Stomach smooth muscle (tissue), 2 donors: ENCODE results near the gene ZSWIM5.
A peak's percentile ranks its signal among the peaks of the same experiment; 100 is the strongest.
"Not testable (repeated sequence)": the region's sequence is repeated elsewhere in the genome, so short reads cannot be mapped to it uniquely, and the experiment has no call there.

Source experiments
- H3K27ac ChIP-seq: one replicate; pipeline ENCODE4 v1.7.0; 2013; ENCODE audit warnings: mild to moderate bottlenecking, low read length, inconsistent platforms
- H3K27me3 ChIP-seq, 2 donors: one replicate each; pipeline ENCODE4 v1.7.0; 2013; ENCODE audit warnings: low read length in 2 of 2; ENCODE audit not compliant: insufficient read depth in 2 of 2, control insufficient read depth in 1 of 2
- H3K36me3 ChIP-seq, 2 donors: one replicate each; pipeline ENCODE4 v1.7.0; 2013; ENCODE audit warnings: low read length in 2 of 2; ENCODE audit not compliant: control insufficient read depth in 2 of 2, insufficient read depth in 2 of 2
- H3K4me1 ChIP-seq: one replicate; pipeline ENCODE4 v1.7.0; 2013; ENCODE audit warnings: low read length; ENCODE audit not compliant: control insufficient read depth, insufficient read depth
- H3K4me3 ChIP-seq, 2 donors: one replicate each; pipeline ENCODE4 v1.7.0; 2013; ENCODE audit warnings: low read length in 2 of 2
- H3K9ac ChIP-seq, 2 donors: one replicate each; pipeline ENCODE4 v1.7.0; 2013; ENCODE audit warnings: low read length in 2 of 2, mild to moderate bottlenecking in 1 of 2
- H3K9me3 ChIP-seq, 2 donors: one replicate each; pipeline ENCODE4 v1.7.0; 2013; ENCODE audit warnings: low read length in 2 of 2; ENCODE audit not compliant: control insufficient read depth in 2 of 2
- donor health status: healthy.
- donor health status: Pancreatic carcinoma.

ZSWIM5 gene

DNA sequence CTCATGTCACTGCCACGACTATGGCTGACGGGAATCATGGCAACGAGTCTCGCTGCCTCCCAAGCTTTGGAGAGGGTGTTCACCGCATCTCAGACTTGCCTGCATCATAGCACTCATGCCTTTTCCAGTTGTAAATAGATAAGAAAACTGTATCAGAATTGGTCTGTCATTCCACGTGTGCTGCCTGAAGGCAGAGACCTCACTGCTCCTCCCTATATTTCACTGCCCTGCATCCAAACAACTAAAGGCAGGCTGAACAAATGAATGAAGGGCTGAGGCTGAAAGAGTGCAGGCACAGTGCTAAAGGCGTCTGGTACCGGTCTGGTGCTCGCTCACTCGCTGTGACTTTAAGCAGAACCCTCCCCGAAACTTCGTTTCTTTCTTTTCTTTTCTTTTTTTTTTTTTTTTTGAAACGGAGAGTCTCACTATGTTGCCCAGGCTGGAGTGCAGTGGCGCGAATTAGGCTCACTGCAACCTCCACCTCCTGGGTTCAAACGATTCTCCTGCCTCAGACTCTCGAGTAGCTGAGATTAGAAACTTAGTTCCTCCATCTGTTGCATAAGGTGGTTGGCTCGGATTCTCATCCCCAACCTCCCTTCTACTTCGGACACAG is 220.6 kb downstream of the ZSWIM5 start:
- Histone ChIP-seq H3K36me3 (peaks cover 0 to 3% of the 10 kb centered on the region in 2 donors), H3K27ac (peak overlapping the region; percentile 37), H3K4me3 (peak overlapping the region; percentile 74 to 97), H3K9ac (peak overlapping the region; percentile 71 to 80), H3K27me3 (no peaks in the 10 kb centered on the region), H3K9me3 (no peaks in the 10 kb centered on the region), H3K4me1 (peaks cover 12% of the 10 kb centered on the region)

DNA sequence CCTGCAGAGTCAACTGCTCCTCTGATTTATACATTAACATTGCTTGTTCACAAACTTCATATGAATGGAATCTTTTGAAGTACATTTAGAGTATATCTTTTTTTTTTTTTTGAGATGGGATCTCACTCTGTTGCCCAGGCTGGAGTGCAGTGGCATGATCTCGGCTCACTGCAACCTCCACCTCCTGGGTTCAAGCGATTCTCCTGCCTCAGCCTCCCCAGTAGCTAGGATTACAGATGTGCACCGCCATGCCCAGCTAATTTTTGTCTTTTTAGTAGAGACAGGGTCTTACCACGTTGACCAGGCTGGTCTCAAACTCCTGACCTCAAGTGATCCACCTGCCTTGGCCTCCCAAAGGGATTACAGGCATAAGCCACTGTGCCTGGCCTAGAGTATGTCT is 229.0 kb downstream of the ZSWIM5 start:
- H3K9me3 ChIP-seq, H3K9ac ChIP-seq, H3K4me1 ChIP-seq, H3K4me3 ChIP-seq, H3K27ac ChIP-seq, H3K27me3 ChIP-seq: not testable (repeated sequence)
- H3K36me3 ChIP-seq, result peaks cover 10 to 38% of the 10 kb centered on the region in 2 donors

DNA sequence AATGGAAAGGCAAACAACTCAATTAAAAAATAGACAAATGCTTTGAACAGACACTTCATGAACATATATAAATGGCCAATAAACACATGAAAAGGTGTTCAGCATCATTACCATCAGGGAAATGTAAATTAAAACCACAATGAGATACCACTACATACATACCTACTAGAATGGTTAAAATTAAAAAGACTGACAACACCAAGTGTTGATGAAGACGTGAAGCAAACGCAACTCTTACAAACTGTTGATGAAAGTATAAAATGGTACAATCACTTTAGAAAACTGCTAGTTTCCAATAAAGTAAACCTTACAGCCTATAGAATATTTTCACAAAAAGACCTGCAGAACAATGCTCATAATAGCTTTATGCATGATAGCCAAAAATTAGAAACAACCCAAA is 230.2 kb downstream of the ZSWIM5 start:
- H3K4me1 ChIP-seq, result no peaks in the 10 kb centered on the region
- peaks cover 10 to 38% of the 10 kb centered on the region in 2 donors for H3K36me3 ChIP-seq
- no peaks in the 10 kb centered on the region for H3K9me3 ChIP-seq
- no peak overlapping the region for H3K9ac ChIP-seq
- H3K27ac ChIP-seq, result no peak overlapping the region
- no peaks in the 10 kb centered on the region for H3K27me3 ChIP-seq
- H3K4me3 ChIP-seq, result no peak overlapping the region

DNA sequence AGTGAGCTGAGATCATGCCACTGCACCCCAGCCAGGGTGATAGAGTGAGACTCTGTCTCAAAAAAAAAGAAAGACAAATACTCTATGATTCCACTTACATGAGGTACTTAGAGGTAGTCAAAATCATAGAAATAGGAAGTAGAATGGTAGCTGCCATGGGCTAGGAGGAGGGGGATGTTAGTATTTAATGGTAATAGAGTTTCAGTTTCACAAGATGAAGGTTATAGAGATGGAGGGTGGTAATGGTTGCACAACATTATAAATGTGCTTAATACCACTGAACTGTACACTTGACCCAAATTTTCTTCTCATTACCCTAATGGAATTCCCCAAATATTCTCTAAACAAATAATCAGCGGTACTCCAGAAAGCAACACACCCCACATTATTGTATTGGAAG is 232.8 kb downstream of the ZSWIM5 start:
- Histone ChIP-seq H3K27me3 (no peaks in the 10 kb centered on the region), H3K27ac (no peak overlapping the region), H3K4me3 (no peak overlapping the region), H3K9me3 (no peaks in the 10 kb centered on the region), H3K9ac (no peak overlapping the region), H3K36me3 (peaks cover 8 to 27% of the 10 kb centered on the region in 2 donors), H3K4me1 (no peaks in the 10 kb centered on the region)

DNA sequence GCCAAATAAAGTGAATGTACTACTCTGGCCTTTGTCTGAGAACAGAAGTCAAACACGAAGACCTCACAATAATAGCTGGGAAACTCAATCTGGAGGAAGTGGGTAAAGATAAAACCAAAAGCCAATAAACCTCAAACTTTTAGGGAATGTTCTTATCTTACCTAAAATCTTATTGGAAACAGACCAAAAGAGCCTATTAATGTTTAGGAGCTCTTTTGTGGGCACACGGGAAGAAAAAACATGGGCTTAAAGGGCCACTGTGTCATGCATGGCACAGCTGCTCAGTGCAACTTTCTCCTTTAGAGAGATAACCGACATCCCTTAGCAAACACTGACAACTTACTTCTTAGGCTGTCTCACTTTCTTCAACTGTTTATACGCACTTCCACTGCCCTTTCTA is 236.1 kb downstream of the ZSWIM5 start:
- Histone ChIP-seq H3K4me3 (no peak overlapping the region), H3K27me3 (no peaks in the 10 kb centered on the region), H3K36me3 (peaks cover 2 to 5% of the 10 kb centered on the region in 2 donors), H3K4me1 (no peaks in the 10 kb centered on the region), H3K9me3 (no peaks in the 10 kb centered on the region), H3K9ac (no peak overlapping the region), H3K27ac (no peak overlapping the region)
